Measurements from ENCODE around the gene SFTA2.

DNA sequence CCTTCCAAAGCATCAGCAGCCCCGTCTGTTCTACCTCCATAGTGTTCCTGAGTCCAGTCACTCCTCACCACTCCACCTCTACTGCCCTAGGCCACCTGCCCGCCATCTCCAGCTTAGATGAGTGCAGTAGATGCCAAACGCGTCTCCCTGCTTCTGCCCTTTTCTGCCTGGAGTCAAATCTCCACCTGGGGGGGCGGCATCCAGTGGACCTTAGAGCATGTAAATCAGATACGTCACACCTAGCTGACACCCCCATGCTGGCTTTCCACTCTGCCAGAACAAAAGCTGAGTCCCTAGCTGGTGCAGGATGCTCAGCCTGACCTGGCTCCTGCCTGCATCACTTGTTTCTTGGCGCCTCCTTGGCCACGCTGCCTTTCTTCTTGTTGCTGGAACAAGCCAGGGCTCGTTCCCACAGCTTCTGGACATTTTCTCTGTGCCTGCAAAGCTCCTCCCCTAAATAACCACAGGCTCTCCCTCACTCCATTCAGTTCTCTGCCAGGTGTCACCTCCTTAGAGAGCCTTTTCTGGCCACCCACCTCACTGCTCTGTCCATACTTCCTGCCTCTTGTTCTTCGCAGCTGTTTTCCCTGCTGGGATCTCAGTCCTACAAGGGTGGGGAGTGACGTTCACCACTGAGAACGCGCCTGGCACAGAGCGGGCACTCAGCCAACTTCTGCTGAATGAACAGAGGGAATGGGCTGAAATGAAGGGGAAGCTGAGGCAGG lies 41.9 kb downstream of the SFTA2 start:
- TF ChIP-seq, protein P1, sequence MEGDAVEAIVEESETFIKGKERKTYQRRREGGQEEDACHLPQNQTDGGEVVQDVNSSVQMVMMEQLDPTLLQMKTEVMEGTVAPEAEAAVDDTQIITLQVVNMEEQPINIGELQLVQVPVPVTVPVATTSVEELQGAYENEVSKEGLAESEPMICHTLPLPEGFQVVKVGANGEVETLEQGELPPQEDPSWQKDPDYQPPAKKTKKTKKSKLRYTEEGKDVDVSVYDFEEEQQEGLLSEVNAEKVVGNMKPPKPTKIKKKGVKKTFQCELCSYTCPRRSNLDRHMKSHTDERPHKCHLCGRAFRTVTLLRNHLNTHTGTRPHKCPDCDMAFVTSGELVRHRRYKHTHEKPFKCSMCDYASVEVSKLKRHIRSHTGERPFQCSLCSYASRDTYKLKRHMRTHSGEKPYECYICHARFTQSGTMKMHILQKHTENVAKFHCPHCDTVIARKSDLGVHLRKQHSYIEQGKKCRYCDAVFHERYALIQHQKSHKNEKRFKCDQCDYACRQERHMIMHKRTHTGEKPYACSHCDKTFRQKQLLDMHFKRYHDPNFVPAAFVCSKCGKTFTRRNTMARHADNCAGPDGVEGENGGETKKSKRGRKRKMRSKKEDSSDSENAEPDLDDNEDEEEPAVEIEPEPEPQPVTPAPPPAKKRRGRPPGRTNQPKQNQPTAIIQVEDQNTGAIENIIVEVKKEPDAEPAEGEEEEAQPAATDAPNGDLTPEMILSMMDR (conservative IDR thresholded peaks at IDR 0.05; ENCODE audit: low read depth, low read length), result no peak
- TF ChIP-seq EZH2 (IDR thresholded peaks at IDR 0.05; ENCODE audit: borderline replicate concordance, low read depth, low read length, poor library complexity, severe bottlenecking), result no peak

Data from A673 (cell line).